Measurements from ENCODE around the gene C20orf96.
A peak's percentile ranks its signal among the peaks of the same experiment; 100 is the strongest.
"Not testable (repeated sequence)": the region's sequence is repeated elsewhere in the genome, so short reads cannot be mapped to it uniquely, and the experiment has no call there.

The C20orf96 gene

DNA sequence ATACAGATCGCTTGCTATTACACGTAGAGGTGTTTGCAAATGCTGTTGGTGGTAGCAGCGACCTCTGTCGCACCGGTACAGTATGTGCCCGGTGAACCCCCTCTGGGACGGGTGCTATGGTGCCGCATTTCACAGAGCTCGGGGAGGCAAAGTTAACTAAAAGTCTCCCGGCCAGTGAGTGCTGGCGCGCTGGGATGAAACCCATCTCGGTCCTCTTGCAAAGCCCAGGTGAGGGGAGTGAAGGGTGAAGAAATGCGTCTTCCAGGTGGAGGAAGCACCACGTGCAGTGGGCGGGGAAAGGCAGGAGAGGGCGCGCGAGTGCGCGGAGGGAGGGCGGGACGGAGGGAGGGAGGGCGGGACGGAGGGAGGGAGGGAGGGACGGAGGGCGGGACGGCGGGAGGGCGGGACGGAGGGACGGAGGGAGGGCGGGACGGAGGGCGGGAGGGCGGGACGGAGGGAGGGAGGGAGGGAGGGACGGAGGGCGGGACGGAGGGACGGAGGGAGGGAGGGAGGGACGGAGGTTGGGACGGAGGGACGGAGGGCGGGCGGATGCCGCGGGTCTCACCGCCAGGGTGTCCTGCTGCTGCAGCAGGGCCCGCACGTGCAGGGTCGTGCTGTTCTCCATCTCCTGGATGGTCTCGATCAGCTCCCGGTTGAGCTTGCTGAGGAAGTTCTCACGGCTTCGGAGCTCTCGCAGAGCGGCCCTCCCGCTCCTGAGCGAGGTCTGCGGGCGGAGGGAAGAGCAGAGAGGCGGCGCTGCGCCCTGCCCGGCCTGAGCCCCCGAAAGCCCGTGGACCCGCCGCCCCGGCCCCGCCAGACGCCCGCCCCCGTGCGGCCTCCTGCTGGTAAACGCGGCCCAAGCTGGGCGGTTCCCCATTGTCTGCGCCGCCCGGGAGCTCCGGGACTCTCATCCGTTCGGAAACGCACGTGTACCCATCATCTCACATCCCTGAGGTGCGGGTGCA, 11.7 kb downstream of the C20orf96 start:
- no peak for DNase-seq (ENCODE audit: low spot score)

DNA sequence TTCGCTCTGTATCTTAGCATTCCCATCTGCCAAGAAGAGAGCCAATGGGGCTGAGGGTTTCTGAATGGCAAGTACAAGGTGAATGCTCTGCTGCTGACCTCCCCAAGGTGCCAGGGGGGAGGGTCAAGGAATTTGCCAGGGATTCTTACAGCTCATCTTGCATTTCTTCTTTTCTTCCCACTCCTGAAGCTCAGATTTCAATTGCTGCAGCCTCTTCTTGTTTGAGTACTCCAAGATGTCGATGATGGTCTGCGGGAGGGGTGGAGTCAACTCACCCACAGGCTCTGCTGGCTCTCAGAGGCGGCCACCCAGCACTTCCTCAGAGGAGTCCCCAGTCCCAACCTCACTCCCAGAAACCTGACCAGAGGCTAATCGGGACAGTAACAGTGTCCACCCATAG, 12.4 kb downstream of the C20orf96 start:
- DNase-seq (ENCODE audit: low spot score), result no peak

DNA sequence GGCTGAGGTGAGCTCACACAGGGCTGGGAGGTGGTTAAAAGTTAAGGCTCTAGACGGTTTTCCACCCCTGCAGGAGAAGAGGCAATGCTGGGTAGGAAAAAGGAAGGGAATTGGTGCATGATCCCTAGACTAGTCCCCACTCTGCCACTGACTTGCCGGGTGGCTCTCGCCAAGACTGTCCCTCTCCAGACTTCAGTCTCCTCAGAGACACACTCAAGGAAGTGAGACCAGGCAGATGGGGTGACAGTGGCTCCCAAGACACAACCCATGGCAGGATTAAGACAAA, 13.1 kb downstream of the C20orf96 start:
- DNase-seq (ENCODE audit: low spot score), result no peak

DNA sequence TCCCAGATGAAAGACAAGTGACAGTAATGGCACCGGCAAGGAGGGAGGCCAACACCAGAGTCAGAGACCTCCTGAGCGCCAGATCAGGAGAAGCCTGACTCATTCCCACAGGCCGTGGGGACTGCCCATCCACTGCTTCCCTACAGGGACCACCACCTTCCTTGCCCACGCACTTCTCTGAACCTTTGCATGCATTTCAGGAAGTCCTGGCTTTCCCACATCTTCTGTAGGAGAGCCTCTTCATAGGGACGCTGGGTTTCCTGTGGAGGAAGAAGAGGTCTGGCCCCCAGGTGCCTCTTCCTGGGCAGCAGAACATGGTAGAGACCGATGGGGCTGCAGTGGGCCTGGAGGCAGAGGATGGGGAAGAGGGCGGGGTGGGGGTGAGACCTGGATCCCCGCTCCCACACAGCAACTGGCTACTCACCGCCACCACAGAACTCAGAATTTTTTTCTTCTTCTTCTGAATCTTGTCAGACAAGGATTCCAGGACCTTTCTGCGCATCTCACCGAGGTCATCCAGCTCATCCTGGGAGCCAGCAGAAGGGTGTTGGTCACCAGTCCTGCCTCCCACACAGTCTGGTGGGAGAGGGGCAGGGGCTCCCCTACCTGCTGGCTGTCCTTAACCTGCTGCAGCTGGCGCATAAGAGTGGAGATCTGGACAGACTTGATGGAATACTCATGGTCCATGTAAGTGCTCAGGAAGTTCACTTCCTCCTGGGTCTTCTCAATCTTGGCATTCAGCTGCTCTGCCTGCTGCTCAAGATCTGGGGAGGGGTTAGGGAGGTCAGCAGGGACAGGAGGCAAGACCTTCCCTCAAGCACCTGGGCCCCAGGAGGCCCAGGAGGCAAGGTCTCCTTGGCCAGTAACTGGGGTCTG, 13.7 kb downstream of the C20orf96 start:
- no peak for DNase-seq (ENCODE audit: low spot score)

DNA sequence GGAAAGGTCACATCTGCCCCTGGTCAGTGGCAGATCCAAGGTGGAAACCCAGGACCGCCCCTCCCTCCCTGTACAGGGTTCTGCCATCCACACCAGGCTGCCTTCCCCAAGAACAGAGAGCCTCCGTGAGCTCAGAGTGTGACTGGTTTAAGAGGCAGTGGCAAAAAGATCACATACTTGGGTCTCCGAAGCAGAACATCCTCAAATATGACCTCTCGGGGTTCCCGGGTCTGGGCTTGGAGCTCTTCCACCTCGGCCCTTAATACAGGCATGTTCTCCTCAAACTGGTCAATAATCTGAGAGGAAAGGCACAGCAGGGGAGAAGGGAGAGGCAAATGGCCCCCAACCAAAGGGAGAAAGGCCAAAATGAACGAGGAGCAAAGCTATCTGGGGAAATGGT, 14.8 kb downstream of the C20orf96 start:
- no peak for DNase-seq (ENCODE audit: low spot score)

DNA sequence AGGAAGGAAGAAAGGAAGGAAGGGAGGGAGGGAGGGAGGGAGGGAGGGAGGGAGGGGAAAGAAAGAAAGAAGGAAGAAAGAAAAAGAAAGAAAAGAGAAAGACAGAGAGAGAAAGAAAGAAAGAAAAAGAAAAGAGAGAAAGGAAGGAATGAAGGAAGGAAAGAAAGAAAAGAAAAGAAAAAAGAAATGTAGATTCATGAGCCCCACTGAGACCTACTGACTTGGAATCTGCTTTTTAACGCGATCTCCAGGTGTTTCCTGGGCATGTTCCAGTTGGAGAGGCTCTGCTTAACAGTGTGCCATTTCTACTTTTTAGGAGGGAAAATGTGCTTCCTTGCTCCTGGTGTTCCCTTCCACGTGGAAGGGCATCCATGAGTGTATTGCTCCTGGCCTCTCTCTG, 16.7 kb downstream of the C20orf96 start:
- DNase-seq (ENCODE audit: low spot score), result no peak

DNA sequence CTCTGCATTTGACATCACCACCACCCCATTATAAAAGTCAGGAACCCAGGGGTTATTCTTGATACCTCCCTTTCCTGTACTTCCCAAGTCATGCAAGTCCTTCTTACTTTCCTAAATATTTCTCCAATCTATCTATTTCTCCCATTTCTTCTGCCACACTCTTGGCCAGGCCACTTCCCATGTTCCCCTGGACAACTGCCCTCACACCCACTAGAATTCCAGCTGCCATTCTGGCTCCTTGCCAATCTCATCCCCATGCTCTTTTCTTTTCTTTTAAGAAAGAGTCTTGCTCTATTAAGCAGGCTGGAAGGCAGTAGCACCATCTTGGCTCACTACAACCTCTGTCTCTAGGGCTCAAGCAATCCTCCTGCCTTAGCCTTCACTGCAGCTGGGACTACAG, 17.8 kb downstream of the C20orf96 start:
- DNase-seq (ENCODE audit: low spot score), result no peak

DNA sequence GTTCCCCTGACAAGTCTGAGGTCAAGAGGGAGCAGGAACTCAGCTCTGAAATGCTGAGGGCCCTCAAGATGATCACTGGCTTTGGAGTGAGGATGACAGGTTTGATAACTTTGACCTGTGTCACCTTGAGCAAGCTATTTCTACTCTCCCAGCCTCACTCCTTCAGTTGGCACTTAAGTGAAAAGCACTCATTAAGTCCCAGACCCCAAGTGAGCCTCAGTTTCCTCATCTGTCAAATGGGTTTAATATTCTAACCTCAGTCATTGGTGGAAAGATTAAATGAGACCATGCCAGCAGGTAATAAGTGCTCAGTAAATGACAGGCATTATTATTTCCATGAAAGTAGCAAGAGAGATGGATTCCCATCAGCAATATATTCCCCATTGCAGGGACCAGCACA, 19.0 kb downstream of the C20orf96 start:
- no peak for DNase-seq (ENCODE audit: low spot score)

DNA sequence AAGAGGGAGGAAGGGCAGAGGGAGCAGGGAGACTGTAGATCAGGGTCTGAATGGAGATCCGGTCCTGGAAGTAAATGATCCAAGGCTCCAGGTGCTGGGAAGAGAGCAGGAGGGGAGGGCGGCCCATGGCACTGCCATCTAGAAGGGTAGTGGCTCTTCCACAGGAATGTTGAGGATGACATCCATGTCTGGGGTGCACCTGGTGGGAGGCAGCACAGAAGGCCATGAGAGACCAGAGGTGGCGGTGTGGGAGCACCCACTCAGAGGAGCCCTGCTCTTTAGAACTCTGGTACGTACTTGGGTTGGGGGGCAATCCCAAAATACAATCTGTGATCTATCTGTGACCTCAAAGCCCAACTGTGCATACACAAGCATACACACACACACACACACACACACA, 19.5 kb downstream of the C20orf96 start:
- DNase-seq (ENCODE audit: low spot score), result no peak

DNA sequence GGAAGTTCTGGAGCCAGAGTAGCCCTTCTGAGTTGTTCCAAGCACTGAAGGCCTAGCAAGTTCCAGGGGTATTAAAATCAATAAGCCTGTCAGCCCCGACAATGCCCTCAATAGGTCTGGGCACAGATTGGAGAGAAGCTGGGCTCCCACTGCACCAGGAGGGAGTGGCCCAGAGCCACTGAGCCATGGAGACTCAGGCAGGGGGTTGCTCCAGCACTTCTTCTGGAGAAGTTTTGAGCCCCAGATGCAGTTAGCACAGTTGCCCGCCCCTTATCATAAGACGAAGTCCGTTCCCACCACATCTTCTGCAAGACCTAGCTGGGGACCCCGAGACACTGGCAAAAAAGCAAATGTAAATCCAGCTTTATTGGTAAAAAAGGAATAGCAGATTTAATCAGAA, 20.0 kb downstream of the C20orf96 start:
- DNase-seq (ENCODE audit: low spot score), result no peak

DNA sequence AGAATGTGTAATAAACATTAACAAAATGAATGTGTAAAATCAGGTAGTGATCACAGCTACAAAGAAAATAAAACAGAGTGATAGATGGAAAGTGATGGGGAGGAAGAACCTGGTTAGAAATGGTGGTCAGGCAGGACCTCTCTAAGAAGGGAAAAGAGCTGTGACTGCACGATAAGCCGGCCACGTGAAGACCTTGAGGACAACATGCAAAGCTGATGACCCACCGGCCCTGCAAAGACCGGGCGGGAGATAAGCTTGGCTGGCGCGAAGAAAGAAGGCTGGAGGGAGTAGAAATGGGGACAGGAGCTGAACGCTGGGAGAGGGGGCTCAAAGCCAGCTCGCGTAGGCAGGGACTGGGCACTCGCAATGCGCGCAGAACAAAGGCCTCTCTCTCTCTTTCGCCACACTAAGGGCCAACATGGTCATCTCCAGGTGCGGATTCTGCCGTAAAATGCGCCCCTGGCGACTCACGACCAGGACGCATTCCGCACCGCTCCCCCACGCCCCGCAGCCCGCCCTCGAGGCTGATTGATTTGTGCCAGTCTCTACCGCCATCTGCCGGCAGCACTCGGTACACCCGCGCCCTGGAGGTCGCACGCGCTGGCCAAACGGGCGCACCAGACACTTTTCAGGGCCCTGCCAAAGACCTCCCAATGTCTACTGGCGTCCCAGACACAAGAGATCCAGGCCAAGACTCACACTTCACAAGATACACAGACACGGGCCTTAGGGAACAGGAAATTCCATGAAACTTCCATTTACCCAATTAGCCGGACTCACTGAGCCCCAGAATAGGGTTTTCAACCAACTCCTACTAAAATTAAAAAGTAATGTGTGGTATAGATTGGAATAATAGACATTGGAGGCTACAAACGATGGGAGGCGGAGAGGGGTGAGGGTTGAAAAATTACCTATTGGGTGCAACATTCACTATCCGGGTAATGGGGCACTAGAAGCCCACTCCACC, 23.7 kb downstream of the C20orf96 start:
- DNase-seq (ENCODE audit: low spot score), result peak; percentile 87

DNA sequence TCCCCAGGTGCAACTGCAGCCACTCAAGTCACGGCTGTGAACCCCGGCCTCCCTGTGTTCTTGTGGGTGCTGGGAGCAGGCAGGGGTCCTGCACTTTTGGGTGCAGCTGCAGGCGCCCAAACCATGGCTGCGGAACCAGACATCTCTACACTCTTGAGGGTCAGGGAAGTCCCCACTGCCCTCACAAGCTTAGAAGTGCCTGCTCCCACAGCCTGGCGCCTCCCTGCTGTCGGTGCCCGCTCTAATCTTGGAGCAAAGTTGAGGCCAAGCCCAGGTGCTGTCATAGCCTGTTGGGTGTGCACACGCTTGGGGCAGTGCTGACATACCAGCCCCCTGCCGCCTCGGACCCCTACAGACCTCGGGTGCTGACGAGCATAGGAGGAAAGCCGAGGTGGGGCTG, 26.8 kb downstream of the C20orf96 start:
- no peak for DNase-seq (ENCODE audit: low spot score)

DNA sequence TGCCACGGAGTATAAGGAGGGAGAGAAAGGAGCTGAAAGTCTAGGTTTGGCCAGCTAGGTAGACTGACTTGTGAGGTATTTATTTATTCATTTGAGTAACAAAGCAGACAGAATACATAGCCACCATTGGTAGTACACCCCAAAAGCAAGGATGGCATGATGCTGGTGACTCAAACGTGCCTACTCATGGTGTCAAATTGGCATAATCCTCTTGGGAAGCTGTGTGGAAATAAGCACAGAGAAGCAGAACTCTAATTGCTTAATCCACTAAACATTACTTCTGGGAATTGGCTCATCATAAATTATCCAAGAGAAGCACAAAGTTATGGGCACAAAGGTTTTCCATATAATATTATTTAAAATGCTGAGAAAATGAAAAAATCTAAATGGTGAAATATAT, 30.6 kb downstream of the C20orf96 start:
- DNase-seq (ENCODE audit: low spot score), result no peak

DNA sequence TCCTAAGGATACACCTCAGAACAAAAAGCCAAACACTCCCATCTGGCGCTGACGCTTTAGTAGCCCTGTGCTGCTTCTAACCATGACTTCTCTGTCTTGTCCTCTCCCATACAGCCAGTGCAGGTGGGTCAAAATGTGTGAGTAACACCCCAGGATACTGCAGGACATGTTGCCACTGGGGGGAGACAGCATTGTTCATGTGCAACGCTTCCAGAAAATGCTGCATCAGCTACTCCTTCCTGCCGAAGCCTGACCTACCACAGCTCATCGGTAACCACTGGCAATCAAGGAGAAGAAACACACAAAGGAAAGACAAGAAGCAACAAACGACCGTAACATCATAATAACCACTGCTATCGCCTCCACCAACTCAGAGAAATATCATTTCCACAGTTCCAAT, 31.6 kb downstream of the C20orf96 start:
- no peak for DNase-seq (ENCODE audit: low spot score)

DNA sequence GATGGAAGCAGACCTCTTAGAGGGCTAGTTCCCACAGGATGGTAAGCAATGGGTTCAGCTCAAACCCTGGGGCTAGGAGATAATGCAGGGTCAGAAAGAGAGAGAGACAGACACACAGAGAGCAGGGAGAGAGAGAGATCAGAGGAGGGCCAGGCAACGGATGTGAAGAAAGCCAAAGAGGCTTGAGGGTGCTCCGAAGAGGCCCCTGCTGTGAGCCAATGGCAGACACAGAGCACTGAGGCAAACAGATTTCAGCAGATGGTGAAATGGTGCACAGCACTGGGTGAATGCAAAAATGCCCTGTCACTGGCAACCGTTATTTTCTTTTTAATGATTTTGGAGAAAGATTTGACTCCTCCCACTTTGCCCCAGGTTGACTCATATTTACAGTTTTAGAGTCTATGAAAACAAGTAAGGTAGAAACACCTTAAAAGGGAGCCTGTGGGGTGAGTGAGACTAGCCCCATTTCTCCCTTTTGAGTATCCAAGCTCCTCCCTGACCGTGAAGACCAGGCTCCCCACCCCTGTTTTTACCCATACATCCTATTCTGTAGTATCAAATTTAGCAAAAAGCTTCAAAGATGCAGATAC, 32.2 kb downstream of the C20orf96 start:
- no peak for DNase-seq (ENCODE audit: low spot score)

DNA sequence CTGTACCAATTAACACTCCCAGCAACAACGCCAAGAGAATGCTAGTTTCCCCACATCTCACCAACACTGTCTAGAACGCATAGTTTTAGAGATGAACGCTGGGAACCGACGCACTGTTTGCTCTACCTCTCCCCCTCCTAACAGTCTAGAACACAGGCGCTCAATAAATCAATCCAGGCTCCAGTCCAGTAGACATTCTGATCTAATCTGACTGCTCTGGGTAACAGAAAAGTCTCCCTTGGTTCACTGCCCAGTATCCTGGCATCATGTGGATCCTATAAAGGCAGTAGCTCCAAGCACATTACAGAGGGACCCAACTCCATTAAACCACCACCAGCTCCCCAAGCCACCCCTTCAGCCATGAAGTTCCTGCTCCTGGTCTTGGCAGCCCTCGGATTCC, 33.1 kb downstream of the C20orf96 start, which contains the start of gene DEFB132:
Gene DEFB132 (plus strand): TSS at position 306 of the 400 bp plus-strand sequence. CDS start 55 bp downstream, at position 361.
- DNase-seq (ENCODE audit: low spot score), result no peak

DNA sequence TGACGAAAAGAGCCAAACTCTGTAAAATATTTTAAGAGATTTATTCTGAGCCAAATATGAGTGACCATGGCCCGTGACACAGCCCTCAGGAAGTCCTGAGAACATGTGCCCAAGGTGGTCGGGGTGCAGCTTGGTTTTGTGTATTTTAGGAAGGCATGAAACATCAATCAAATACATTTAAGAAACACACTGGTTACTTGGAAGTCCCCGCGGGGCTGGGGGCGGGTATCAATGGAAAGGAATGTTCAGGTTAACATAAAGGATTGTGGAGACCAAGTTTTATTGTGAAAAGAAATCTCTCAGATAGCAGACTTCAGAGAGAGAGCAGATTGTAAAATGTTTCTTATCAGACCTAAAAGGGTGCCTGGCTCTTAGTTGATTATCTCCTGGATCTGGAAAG, 37.1 kb downstream of the C20orf96 start:
- not testable (repeated sequence) for DNase-seq (ENCODE audit: low spot score)

DNA sequence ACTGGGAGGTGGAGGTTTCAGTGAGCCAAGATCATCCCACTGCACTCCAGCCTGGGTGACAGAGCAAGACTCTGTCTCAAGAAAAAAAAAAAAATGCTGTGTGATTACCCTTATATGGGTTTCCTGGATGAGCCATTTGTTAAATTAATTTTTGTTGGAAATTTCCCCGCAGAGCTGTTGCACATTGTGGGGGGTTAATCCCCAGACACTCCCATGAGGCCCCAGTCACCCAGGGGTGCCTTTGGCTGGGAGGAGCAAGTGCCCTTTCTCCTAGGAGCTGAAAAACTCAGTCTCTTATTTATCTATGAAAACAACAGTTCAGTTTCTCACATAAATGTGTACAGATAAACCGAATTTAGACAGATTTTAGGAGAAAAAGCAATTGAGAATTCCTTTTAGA, 37.7 kb downstream of the C20orf96 start:
- no peak for DNase-seq (ENCODE audit: low spot score)

DNA sequence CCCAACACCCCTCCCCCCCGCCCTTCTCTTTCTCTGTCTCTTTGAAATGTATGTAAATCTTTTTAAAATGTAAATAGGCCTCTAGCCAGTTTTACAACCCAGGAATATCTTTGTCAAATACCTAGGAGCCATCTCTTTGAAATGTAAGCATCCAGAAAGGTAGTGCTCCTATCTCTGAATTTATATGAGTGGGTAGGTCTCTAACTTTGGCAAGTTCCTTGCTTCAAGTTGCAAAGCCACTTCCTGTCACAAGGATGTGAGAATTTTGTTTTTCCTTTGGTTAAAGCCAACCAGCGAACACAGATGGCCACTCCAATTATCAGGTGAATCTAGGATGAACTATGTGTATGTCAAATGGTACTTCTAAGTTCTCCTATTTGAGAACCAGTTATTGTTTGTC, 39.2 kb downstream of the C20orf96 start:
- no peak for DNase-seq (ENCODE audit: low spot score)

DNA sequence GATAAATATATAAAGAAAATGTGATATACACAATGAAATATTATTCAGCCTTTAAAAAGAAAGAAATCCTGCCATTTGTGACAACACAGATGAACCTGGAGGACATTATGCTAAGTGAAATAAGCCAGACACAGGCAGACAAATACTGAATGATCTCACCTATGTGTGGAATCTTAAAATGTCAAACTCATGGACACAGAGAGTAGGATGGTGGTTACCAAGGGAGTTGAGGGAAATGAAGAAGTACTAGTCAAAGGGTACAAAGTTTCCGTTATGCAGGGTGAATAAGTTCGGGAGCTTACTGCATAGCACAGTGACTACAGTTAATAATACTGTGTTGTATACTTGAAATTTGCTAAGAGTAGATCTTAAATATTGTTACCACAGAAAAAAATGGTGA, 47.6 kb downstream of the C20orf96 start:
- DNase-seq (ENCODE audit: low spot score), result no peak

DNA sequence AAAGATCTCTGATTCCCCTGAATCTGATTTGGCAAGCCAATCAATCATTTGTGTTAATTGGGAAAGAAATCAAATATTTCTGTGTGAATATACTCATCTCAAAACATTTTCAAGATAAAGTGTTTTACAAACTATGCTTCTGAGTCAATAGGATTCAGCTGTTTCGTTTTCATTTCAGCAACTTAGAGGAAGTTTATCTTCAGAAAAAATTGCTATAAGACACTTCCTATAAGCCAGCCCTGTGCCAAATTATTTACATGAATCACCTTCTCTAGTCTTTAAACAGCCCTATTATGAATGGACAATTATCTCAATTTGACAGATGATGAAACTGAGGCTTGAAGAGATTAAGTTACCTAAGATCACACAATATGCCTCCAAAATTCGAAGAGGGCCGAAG, 52.6 kb downstream of the C20orf96 start:
- no peak for DNase-seq (ENCODE audit: low spot score)

DNA sequence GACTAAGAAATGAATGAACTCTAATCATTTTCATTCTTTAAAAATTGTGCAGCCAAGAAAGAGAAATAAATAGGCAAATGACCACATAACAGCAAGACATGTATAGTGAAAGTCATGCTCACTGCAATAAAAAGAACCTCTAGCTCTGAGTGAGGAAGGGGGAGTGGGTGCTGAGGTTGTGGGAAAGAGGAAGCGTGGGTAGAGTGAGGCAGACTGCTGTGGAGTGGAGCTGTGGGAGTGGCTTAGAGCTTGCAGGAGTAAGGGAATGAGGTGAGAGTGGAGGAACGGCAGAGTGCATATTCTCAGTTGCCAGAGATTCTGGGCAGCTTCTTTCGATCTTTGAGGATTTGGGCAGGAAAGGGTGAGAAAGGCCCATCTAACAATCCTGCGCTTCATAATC, 53.1 kb downstream of the C20orf96 start:
- peak; percentile 25 for DNase-seq (ENCODE audit: low spot score)
